ENCODE data around the gene PARS2.

PARS2 gene

DNA sequence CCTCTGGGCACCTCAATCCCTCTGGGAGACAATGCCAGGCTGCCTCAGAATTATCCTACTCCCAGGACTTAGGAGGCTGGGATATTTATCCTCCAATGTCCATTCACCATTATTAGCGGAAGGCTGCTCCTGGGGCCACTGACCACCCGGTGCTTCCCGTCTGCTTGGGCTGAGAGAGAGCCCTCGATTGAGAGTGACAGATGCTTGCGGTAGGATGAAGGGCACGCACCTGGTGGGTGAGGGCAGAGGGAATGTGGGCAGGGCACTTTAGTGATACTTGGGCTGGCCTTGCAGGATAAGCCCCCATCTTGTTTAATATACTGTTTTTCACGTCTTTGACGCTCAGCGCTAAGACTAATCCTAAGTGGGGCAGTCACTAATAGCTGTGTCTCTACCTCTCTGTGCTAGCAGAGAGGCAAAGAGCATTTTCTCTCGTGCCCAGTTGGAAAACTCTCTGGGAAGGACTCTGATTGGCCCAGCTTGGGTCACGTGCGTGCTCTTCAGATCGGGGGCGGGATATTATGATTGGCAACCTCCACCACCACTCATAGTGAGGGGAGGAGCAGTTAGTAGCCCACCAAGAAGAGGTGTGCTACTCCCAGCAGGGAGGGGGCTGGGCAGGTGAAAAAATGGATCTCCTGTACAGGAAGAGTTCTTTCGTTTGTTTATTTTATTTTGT, 10.6 kb upstream of the PARS2 start:
- peak; percentile 66 for TF ChIP-seq L3MBTL2 (conservative IDR thresholded peaks at IDR 0.05)
- TF ChIP-seq FOXM1 (IDR thresholded peaks at IDR 0.05; ENCODE audit: borderline replicate concordance): no peak
- TF ChIP-seq SP1 (IDR thresholded peaks at IDR 0.05): no peak
- no peak for TF ChIP-seq ELF4 (IDR thresholded peaks at IDR 0.05)
- TF ChIP-seq, protein P1, sequence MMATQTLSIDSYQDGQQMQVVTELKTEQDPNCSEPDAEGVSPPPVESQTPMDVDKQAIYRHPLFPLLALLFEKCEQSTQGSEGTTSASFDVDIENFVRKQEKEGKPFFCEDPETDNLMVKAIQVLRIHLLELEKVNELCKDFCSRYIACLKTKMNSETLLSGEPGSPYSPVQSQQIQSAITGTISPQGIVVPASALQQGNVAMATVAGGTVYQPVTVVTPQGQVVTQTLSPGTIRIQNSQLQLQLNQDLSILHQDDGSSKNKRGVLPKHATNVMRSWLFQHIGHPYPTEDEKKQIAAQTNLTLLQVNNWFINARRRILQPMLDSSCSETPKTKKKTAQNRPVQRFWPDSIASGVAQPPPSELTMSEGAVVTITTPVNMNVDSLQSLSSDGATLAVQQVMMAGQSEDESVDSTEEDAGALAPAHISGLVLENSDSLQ (IDR thresholded peaks at IDR 0.05): peak; percentile 98
- no peak for TF ChIP-seq FOXK2 (IDR thresholded peaks at IDR 0.05)
- CTCF ChIA-PET: no interaction called here
- POLR2A ChIA-PET: no interaction called here
- DNase-seq (ENCODE audit: extremely low spot score): peak; percentile 91

DNA sequence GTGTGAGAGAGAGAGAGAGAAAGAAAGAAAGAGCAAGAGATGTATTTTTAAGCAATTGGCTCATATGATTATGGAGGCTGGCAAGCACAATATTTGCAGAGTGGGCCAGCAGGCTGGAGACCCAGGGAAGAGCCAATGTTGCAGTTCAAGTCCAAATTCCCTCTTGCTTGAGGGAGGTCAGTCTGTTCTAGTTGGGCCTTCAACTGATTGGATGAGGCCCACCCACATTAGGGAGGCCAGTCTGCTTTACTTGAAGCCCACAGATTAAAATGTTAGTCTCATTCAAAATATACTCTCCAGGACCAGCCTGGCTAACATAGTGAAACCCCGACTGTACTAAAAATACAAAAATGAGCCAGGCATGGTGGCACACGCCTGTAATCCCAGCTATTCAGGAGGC, 8.6 kb upstream of the PARS2 start:
- no peak for DNase-seq (ENCODE audit: extremely low spot score)
- ChIA-PET CTCF (no interaction called here), POLR2A (interaction anchor here (1.0 kb wide), 1 partner anchor 42 kb away, joined by 3 read pairs; no protein-coding TSS in a partner anchor)
- TF ChIP-seq ARNT (IDR thresholded peaks at IDR 0.05) (no peak), ELF4 (IDR thresholded peaks at IDR 0.05) (no peak), SP1 (IDR thresholded peaks at IDR 0.05) (no peak), L3MBTL2 (conservative IDR thresholded peaks at IDR 0.05) (no peak), SUZ12 (IDR thresholded peaks at IDR 0.05) (no peak), BHLHE40 (IDR thresholded peaks at IDR 0.05; ENCODE audit: borderline replicate concordance) (no peak), HDGF (IDR thresholded peaks at IDR 0.05; ENCODE audit: borderline replicate concordance) (no peak), FOXA1 (IDR thresholded peaks at IDR 0.05) (no peak), TARDBP (IDR thresholded peaks at IDR 0.05) (no peak), FOXM1 (IDR thresholded peaks at IDR 0.05; ENCODE audit: borderline replicate concordance) (no peak), FOXK2 (IDR thresholded peaks at IDR 0.05) (no peak), NFRKB (IDR thresholded peaks at IDR 0.05) (no peak), ZNF384 (IDR thresholded peaks at IDR 0.05) (no peak)
- TF ChIP-seq, protein P1 (IDR thresholded peaks at IDR 0.05): no peak

DNA sequence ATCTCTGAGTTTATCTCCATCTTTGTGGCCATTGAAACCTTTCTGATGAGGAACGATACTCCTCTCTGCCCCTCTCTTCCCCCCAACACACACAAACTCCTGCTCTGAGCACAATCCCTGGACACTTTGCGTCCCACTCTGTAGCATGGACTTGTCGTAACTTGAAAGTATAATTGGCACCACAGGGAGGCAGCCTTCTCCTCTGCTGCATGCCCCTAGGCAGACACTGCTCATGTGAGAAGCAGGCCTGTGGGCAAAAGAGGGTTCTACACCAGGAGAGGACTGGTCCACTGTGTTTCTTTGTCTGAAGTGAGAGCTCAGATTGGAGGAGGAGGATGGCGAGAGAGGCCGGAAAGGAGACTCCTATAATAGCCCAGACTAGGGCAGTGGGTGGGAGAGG, 3.8 kb upstream of the PARS2 start:
- POLR2A ChIA-PET: no interaction called here
- CTCF ChIA-PET: no interaction called here
- TF ChIP-seq ARNT (IDR thresholded peaks at IDR 0.05) (no peak), L3MBTL2 (conservative IDR thresholded peaks at IDR 0.05) (no peak), SUZ12 (IDR thresholded peaks at IDR 0.05) (no peak), LEF1 (IDR thresholded peaks at IDR 0.05; ENCODE audit: borderline replicate concordance) (no peak), ZNF384 (IDR thresholded peaks at IDR 0.05) (no peak), SP1 (IDR thresholded peaks at IDR 0.05) (no peak), BHLHE40 (IDR thresholded peaks at IDR 0.05; ENCODE audit: borderline replicate concordance) (no peak), HDGF (IDR thresholded peaks at IDR 0.05; ENCODE audit: borderline replicate concordance) (no peak), TARDBP (IDR thresholded peaks at IDR 0.05) (no peak), ELF4 (IDR thresholded peaks at IDR 0.05) (no peak), FOXK2 (IDR thresholded peaks at IDR 0.05) (no peak), CTBP1 (IDR thresholded peaks at IDR 0.05; ENCODE audit: borderline replicate concordance) (no peak), FOXA1 (IDR thresholded peaks at IDR 0.05) (no peak)
- TF ChIP-seq, protein P1 (IDR thresholded peaks at IDR 0.05): no peak
- DNase-seq (ENCODE audit: extremely low spot score): no peak

DNA sequence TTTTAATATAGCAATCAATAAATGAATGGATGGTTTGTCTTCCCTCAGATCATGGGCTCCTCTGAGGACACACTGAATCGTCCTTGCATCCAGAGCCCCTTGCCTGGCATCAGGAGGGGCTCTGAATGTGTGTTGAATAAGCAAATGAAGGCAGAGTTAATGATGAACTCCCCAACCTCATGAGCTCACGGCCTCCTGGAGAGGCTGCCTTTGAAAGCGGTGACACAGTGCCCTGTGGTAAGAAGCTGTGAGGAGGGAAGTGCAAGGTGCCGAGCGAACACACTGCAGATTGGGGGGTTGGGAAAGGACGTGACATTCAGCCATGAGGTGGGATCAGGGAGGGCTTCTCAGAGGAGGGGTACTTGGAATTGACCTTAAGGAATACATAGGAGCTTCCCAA, 3.2 kb upstream of the PARS2 start:
- CTCF ChIA-PET: no interaction called here
- TF ChIP-seq FOXA1 (IDR thresholded peaks at IDR 0.05) (no peak), ZNF384 (IDR thresholded peaks at IDR 0.05) (no peak), NFRKB (IDR thresholded peaks at IDR 0.05) (no peak), BHLHE40 (IDR thresholded peaks at IDR 0.05; ENCODE audit: borderline replicate concordance) (no peak), SP1 (IDR thresholded peaks at IDR 0.05) (no peak), FOXK2 (IDR thresholded peaks at IDR 0.05) (no peak), TARDBP (IDR thresholded peaks at IDR 0.05) (no peak), HDGF (IDR thresholded peaks at IDR 0.05; ENCODE audit: borderline replicate concordance) (no peak), ARNT (IDR thresholded peaks at IDR 0.05) (no peak)
- DNase-seq (ENCODE audit: extremely low spot score): no peak
- POLR2A ChIA-PET: no interaction called here

DNA sequence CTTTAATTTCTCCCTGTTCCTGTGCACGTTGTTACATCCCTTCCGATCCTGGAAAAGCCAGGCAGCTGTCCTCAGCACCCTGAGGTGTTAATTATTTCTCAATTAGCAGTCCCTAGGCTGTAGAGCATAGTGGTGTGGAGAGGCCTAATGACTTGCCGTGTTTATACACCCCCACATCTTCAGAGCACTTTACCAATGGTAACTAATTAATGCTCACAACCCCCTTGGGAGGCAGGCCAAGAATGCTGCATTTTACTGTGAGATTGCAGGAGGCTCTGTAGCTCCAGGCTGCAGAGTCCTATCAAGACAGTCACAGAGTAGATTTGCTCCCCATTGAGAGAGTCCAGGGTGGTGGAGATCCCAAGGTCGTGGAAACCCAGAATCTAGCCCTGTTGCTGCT, 2.4 kb upstream of the PARS2 start:
- ChIA-PET POLR2A (interaction anchor here (0.9 kb wide), 1 partner anchor 12 kb away, joined by 3 read pairs; no protein-coding TSS in a partner anchor), CTCF (no interaction called here)
- no peak for DNase-seq (ENCODE audit: extremely low spot score)
- TF ChIP-seq LEF1 (IDR thresholded peaks at IDR 0.05; ENCODE audit: borderline replicate concordance) (no peak), NFRKB (IDR thresholded peaks at IDR 0.05) (no peak), ZNF384 (IDR thresholded peaks at IDR 0.05) (no peak), ARNT (IDR thresholded peaks at IDR 0.05) (no peak), BHLHE40 (IDR thresholded peaks at IDR 0.05; ENCODE audit: borderline replicate concordance) (no peak), SP1 (IDR thresholded peaks at IDR 0.05) (no peak), HDGF (IDR thresholded peaks at IDR 0.05; ENCODE audit: borderline replicate concordance) (no peak), FOXK2 (IDR thresholded peaks at IDR 0.05) (no peak), SUZ12 (IDR thresholded peaks at IDR 0.05) (no peak), FOXA1 (IDR thresholded peaks at IDR 0.05) (no peak), ELF4 (IDR thresholded peaks at IDR 0.05) (no peak), FOXM1 (IDR thresholded peaks at IDR 0.05; ENCODE audit: borderline replicate concordance) (no peak), CTBP1 (IDR thresholded peaks at IDR 0.05; ENCODE audit: borderline replicate concordance) (no peak), L3MBTL2 (conservative IDR thresholded peaks at IDR 0.05) (no peak)
- TF ChIP-seq, protein P1 (IDR thresholded peaks at IDR 0.05): no peak

Data from HEK293T (cell line).